HG02678 (cell line): ENCODE measurements around the gene AGAP5.

Experiments used
- ATAC-seq: cut with Tn5 transposase; IDR thresholded peaks from one replicate; pipeline ENCODE4 v1.9.1; 2021; ENCODE audit warnings: mild to moderate bottlenecking, moderate library complexity; ENCODE audit not compliant: unreplicated experiment

The AGAP5 gene

GRCh38 chr10:73629165-73629564 is 68.7 kb downstream of the AGAP5 start:
- no peak for ATAC-seq

- no peak for ATAC-seq
Observed at GRCh38 chr10:73628405-73628804, 69.5 kb downstream of the AGAP5 start.

DNA sequence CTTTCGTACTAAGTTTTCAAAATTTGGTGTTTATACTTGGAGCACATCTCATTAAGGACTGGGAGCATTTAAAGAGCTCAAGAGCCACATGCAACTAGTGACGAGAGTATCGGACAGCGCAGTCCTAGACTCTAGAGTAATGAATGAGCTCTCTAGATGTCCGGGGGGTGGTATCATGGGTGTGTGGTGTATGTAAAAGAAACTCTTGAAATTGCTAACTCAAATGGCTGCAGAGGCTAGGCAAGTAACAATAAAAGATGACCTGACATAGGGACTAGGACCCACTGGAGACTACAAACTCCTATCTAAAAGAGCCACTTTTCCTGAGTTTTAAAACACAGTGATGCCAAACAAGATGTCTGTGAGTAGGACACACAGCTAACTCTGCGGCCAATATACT is 70.6 kb downstream of the AGAP5 start:
- no peak for ATAC-seq

DNA sequence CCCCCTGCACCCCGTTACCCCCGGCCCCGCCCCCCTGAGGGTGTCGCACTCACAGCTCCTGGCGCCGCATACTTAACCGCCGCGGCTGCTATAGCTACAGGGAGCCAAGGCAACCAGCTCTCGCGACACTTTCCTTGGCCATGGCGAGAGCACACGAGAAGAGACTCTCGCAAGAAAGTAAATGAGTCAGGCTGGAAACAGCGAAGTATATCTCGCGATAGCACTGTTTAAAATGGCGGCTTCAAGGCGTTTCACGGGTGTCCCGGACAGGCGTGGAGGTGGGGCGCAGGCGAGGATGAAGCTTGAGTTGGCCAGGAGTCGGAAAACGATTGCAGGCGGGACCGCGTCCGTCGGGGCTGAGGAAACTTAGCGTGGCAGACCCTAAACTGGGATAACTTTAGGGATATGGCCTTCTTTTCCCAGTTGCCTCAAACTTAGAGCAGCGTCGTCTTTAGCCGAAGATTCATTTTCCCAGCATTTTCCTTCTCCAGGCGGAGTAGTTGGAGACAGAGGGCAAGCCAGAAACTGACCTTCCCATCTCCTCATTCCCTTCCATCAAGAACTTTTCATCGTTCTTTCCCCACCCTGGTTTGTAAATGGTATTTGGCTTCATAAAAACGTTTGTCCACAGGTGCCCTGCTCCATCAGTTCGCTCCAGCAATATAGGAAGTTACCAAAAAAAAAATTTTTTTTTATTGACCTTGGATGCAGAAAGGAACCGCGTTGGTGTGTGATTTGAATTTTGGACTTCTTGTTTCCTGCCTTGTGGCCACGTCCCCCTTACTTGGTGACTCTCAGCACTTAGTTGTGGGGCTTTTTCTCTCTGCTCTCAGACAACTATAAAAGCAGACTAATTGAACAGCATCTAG is 71.8 kb downstream of the AGAP5 start:
- ATAC-seq, result peak; percentile 98

DNA sequence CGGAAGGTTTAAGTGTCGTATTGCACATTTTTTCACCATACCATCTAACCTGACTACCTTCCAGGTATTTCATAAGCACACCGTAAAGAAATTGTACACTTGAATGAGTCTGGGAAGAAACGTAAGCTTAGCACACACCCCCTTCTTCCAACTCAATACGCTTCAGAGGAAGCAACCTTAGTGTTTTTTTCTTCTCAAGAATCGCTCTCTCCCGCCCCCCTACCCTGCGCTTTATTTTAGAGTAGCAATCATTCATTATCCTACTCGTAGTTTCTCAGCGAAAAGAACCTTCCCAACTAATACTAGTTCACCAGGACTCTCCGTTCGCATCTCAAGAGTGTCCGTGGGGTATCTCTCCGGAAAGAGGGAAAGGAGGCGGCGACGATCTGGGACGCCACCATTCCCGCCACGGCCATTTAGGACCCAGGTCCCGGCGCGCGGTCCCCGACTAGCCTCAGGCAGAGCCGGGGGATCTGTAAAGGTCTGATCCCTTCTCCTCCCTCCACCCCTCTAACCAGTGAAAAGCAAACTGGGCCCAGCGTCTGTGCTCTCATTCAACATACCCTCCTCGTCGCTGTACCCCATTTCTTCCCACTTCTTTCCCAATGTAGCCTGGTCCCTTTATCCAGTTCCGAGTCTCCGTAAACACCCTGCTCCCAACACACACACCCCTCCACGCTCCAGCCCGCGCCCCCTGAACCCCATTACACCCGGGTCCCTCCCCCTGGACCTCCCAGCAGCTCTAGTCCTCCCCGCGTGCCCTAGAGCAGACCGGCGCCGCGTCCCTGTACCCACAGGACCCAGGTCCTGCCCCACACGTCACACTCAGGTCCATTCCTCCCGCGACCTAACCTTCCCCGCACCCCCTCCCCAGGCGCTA is 72.7 kb downstream of the AGAP5 start:
- ATAC-seq, result peak; percentile 29
